ENCODE measurements around the gene CNOT6.

DNA sequence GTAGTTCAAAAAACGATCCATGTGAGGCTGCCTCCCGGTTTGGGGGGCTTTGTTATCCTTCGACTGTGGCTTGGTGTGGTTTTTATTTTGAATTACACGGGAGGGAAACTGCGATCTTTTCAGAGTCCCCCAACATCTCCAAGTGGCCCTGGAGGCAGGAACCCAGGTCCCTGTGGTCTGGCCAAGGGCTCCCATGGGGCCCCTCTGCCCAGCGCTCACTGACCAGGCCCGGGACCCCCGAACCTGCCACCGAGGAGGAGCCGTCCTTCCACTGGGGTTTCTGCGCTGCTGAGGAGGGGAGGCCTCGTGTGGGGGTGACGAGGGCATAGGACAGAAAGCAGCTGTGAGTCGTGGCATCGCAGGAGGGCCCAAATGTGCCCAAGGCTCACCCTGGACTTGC is 115.2 kb downstream of the CNOT6 start:
- TF ChIP-seq, protein P1, sequence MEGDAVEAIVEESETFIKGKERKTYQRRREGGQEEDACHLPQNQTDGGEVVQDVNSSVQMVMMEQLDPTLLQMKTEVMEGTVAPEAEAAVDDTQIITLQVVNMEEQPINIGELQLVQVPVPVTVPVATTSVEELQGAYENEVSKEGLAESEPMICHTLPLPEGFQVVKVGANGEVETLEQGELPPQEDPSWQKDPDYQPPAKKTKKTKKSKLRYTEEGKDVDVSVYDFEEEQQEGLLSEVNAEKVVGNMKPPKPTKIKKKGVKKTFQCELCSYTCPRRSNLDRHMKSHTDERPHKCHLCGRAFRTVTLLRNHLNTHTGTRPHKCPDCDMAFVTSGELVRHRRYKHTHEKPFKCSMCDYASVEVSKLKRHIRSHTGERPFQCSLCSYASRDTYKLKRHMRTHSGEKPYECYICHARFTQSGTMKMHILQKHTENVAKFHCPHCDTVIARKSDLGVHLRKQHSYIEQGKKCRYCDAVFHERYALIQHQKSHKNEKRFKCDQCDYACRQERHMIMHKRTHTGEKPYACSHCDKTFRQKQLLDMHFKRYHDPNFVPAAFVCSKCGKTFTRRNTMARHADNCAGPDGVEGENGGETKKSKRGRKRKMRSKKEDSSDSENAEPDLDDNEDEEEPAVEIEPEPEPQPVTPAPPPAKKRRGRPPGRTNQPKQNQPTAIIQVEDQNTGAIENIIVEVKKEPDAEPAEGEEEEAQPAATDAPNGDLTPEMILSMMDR (IDR thresholded peaks at IDR 0.05): no peak
- no peak for TF ChIP-seq POLR2A (IDR thresholded peaks at IDR 0.05)

Measured in heart left ventricle (tissue), 13 donors.